ENCODE data around the gene SELENOK. TPM values are rescaled to one million over a fixed set of nuclear protein-coding genes. Genes with fewer than 3 reads are reported as not detected.

The SELENOK gene
- total and polyA plus RNA-seq, 2 of the 13 experiments (the other 11 are each of a cell fraction or from before 2014, with no cell fraction given) = 67.0 to 81.0 TPM

DNA sequence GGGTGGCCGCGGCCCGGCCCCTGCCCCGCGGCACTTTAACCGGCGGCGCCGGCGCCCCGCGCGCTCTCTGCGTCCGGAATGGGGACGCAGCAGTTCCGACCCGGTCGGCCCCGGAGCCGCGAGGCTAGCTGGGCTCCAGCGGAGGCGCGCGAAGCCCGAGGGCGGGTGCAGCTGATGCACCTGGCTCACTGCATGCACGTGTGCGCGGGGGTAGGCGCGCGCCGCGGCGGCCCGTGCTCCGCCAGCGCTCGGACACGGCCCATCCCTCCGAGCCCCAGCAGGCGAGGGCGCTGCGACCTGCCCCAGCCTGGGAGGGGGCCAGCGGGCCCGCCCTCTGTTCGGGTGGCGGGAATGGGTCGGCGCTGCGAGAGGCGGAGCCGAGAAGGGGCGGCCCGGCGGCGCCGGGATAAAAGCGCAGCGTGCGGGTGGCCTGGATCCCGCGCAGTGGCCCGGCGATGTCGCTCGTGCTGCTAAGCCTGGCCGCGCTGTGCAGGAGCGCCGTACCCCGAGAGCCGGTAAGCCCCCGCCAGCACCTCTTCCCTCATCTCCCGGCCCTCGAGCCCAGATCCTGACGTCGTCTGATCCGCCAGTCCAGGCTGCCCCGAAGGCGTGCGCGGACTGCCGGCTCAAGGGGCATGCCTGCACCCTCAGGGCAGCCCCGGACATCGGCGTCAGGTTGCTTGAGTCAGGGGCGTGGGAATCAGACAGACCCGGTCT lies 45.4 kb downstream of the SELENOK start, which contains the start of the genes CHDH and IL17RB (continued):
- TF ChIP-seq CEBPZ (IDR thresholded peaks at IDR 0.05; ENCODE audit: low read length) (no peak), ZNF570 (CRISPR knock-in tag; IDR thresholded peaks at IDR 0.05; ENCODE audit: borderline replicate concordance) (no peak), SRSF1 (optimal IDR thresholded peaks at IDR 0.05; ENCODE audit: low read depth, low read length) (no peak), ZNF333 (CRISPR knock-in tag; IDR thresholded peaks at IDR 0.05; ENCODE audit: borderline replicate concordance) (no peak), ZNF354B (CRISPR knock-in tag; IDR thresholded peaks at IDR 0.05) (no peak; the same call in 1 of the 2 replicates), JDP2 (CRISPR knock-in tag; IDR thresholded peaks at IDR 0.05; ENCODE audit: borderline replicate concordance) (no peak; the same call in 1 of the 2 replicates), ZNF549 (CRISPR knock-in tag; IDR thresholded peaks at IDR 0.05) (peak; percentile 58; the same call in 1 of the 2 replicates), ZFP36 (IDR thresholded peaks at IDR 0.05; ENCODE audit: borderline replicate concordance, low read depth, low read length, partially characterized antibody) (no peak), PHF8 (CRISPR knock-in tag; IDR thresholded peaks at IDR 0.05) (peak; percentile 76), NAIF1 (CRISPR knock-in tag; IDR thresholded peaks at IDR 0.05; ENCODE audit: borderline replicate concordance) (0 out of 2 replicates have a peak, but pooled peaks have one; percentile 11), TRIM24 (CRISPR knock-in tag; IDR thresholded peaks at IDR 0.05) (no peak), ZNF3 (CRISPR knock-in tag; IDR thresholded peaks at IDR 0.05) (no peak), BATF2 (CRISPR knock-in tag; IDR thresholded peaks at IDR 0.05) (peak; percentile 84; the same call in 1 of the 2 replicates), ZNF543 (CRISPR knock-in tag; IDR thresholded peaks at IDR 0.05) (peak; percentile 55; the same call in 1 of the 2 replicates), NFKBIZ (CRISPR knock-in tag; IDR thresholded peaks at IDR 0.05) (no peak), ZSCAN12 (CRISPR knock-in tag; IDR thresholded peaks at IDR 0.05) (peak; percentile 33; the same call in 1 of the 2 replicates), ISX (CRISPR knock-in tag; conservative IDR thresholded peaks at IDR 0.05) (no peak), CBX1 (IDR thresholded peaks at IDR 0.05; ENCODE audit: low read depth) (peak; percentile 82), U2AF2 (IDR thresholded peaks at IDR 0.05; ENCODE audit: low read depth, low read length) (no peak), BHLHE40 (IDR thresholded peaks at IDR 0.05; ENCODE audit: low read length) (peak; percentile 86), ATF7 (IDR thresholded peaks at IDR 0.05) (no peak), ATF7 (CRISPR knock-in tag; IDR thresholded peaks at IDR 0.05) (peak; percentile 54; the same call in 1 of the 2 replicates), ERF (CRISPR knock-in tag; IDR thresholded peaks at IDR 0.05) (peak; percentile 72; the same call in 1 of the 2 replicates), ONECUT2 (CRISPR knock-in tag; IDR thresholded peaks at IDR 0.05) (no peak), ADNP (CRISPR knock-in tag; IDR thresholded peaks at IDR 0.05) (no peak), PTBP1 (IDR thresholded peaks at IDR 0.05; ENCODE audit: low read depth, low read length, poor library complexity, severe bottlenecking) (no peak)
- TF ChIP-seq, protein P1, sequence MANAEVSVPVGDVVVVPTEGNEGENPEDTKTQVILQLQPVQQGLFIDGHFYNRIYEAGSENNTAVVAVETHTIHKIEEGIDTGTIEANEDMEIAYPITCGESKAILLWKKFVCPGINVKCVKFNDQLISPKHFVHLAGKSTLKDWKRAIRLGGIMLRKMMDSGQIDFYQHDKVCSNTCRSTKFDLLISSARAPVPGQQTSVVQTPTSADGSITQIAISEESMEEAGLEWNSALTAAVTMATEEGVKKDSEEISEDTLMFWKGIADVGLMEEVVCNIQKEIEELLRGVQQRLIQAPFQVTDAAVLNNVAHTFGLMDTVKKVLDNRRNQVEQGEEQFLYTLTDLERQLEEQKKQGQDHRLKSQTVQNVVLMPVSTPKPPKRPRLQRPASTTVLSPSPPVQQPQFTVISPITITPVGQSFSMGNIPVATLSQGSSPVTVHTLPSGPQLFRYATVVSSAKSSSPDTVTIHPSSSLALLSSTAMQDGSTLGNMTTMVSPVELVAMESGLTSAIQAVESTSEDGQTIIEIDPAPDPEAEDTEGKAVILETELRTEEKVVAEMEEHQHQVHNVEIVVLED (CRISPR knock-in tag; IDR thresholded peaks at IDR 0.05; ENCODE audit: borderline replicate concordance) = peak; percentile 75
